Measurements from ENCODE around the gene MAPK8.
"Not testable (repeated sequence)": the region's sequence is repeated elsewhere in the genome, so short reads cannot be mapped to it uniquely, and the experiment has no call there.

The MAPK8 gene

DNA sequence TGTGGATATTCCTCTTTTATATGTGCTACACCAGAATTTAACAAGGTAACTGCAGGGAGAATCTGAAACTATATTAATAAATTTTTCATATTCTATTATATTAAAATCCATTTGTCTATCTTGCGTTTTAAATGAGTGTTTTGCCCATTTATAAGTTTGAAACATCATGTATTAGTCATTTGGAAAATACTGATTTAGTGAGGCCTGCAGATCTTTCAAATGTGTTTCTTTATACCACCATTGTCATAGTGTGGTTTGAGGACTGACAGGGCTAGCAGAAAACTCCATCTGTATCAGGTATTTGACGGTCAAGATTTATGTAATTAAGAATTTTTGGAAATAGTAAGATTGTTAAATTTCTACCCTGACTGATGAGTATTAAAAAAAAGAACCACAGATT is 29.3 kb downstream of the MAPK8 start:
- no peak for DNase-seq (ENCODE audit: low read depth in 2 of 2)

DNA sequence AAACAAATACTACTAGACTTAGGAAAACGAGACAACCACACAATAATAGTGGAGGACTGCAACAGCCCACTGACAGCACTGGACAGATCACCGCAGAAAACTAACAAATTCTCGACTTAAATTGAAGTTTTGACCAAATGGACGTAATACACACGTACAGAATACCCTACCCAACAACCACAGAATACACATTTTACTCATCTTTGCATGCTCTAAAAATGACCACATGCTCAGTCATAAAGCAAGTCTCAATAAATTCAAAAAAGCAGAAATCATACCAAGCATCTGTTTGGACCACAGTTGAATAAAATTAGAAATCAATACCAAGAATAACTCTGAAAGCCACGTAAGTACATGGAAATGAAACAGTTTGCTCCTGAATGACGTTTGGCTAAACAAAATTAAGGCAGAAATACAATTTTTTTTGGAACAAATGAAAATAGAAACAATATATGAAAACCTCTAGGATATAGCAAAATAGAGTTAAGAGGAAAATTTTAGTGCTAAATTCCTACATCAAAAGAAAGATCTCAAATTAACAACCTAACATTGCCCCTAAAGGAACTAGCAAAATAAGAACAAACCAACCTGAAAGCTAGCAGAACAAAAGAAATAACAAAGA is 30.6 kb downstream of the MAPK8 start:
- no peak for DNase-seq (ENCODE audit: low read depth in 2 of 2)

DNA sequence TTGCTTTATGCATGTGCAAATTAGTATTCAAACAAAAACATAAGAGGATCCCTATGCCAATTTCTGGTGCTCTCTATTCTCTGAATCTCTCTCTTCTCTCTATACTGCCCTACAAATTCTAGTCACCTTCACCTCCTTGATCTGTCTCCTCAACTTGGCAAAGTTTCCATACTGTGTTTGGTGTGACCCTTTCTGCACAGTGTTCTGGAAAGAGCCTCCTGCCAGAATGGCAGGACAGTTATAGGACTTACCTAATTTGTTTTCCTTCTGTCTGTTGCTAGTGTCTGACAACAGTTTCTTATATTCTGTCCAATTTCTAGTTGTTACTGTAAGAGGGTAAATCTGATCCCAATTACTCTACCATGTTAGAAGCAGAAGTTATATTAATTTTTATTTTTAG is 34.3 kb downstream of the MAPK8 start:
- DNase-seq (ENCODE audit: low read depth in 2 of 2): no peak

DNA sequence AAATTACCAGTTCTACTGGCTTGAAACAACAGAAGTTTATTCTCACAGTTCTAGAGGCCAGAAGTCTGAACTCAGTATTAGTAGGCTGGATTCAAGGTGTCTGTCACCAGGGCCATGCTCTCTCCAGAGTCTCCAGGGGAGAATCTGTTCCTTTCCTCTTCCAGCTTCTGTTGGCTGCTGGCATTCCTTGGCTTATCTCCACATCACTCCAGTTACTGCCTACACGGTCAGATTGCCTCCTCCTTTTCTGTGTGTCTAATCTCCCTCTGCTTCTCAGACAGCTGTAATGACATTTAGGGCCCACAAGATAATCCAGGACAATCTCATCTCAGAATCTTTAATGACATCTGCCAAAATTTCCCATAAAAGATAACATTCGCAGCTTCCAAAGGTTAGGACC is 36.6 kb downstream of the MAPK8 start:
- DNase-seq (ENCODE audit: low read depth in 2 of 2): no peak

DNA sequence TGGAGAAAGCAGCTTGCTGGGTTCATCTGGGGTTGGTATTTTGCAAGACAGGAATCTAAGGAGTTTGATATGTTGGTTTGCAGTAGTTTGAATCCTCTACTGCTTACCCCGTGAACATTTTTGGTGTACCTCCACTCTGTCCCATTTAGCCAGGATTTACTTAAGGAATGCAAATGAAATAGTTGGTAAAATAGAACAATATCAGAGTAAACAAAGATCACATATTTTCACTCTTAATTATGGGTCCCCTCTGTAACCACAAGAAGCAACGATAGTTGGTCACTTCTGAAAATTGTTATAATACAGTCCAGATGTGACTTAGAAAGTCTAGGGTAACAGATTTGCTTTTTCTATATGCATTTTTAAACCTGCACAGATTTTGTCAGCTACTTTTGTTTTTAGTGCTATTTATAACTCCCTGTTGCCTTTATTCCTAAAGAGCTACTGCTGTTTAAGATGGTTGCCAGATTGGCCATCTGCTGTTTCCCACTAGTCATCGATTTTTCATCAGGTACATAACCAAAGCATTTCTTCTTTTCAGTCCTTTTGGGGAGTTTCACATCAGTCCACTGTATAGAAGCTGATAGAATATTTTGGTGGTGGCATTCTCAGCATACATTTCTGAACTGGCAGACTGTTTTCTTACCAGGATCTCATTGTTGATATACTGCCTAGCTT is 37.6 kb downstream of the MAPK8 start:
- DNase-seq (ENCODE audit: low read depth in 2 of 2): no peak

DNA sequence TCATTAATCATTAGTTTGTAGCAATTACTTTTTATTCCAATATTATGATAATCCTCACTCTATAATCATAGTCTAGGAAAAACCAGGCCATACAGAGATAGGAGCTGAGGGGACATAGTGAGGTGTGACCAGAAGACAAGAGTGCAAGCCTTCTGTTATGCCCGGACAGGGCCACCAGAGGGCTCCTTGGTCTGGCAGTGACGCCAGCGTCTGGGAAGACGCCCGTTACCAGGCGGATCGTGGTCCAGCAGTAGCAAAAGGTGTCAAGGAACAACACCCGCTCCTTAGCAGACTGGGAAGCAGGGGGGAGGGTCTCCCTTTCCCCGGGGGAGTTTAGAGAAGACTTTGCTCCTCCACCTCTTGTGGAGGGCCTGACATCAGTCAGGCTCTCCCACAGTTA is 39.8 kb downstream of the MAPK8 start:
- DNase-seq (ENCODE audit: low read depth in 2 of 2): not testable (repeated sequence)

DNA sequence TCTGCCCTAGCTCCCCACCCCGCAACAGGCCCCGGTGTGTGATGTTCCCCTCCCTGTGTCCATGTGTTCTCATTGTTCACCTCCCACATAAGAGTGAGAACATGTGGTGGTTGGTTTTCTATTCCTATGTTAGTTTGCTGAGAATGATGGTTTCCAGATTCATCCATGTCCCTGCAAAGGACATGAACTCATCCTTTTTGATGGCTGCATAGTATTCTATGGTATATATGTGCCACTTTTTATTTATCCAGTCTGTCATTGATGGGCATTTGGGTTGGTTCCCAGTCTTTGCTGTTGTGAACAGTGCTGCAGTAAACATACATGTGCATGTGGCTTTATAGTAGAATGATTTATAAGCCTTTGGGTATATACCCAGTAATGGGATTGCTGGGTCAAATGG is 41.1 kb downstream of the MAPK8 start:
- DNase-seq (ENCODE audit: low read depth in 2 of 2): not testable (repeated sequence)

DNA sequence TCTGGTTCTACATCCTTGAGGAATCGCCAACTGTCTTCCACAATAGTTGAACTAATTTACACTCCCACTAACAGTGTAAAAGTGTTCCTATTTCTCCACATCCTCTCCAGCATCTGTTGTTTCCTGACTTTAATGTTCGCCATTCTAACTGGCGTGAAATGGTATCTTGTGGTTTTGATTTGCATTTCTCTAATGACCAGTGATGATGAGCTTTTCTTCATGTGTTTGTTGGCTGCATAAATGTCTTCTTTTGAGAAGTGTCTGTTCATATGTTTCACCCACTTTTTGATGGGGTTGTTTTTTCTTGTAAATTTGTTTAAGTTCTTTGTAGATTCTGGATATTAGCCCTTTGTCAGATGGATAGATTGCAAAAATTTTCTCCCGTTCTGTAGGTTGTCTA is 41.5 kb downstream of the MAPK8 start:
- DNase-seq (ENCODE audit: low read depth in 2 of 2): not testable (repeated sequence)

DNA sequence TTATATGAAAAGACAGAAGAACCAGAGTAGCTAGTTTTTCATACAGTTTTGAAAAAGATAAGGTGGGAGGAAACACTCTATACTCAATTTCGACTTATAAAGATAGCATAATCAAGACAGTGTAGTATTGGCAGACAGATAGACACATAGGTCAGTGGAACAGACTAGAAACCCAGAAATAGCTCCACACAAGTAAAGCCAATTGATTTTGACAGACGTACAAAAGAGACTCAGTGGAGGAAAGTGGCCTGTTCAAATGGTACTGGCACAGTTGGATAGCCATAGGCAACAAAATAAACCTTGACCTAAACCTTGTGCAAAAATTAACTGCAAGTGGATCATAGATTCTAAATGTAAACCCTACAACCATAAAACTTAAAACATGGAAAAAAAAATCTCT is 46.8 kb downstream of the MAPK8 start:
- DNase-seq (ENCODE audit: low read depth in 2 of 2): no peak

DNA sequence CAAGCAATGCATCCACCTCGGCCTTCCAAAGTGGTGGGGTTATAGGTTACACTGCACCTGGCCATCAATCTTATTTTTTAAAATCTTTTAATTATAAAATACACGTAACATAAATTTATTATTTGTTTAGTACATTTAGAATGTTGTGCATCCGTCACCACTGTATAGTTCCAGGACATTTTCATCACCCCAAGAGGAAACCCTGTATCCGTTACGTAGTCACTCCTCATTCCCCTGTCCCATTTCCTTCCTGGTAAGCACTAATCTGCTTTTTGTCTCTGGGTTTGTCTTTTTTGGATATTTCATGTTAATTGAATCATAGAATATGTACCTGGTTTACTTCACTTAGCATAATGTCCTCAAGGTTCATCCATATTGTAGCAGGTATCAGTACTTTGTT is 51.2 kb downstream of the MAPK8 start:
- no peak for DNase-seq (ENCODE audit: low read depth in 2 of 2)

DNA sequence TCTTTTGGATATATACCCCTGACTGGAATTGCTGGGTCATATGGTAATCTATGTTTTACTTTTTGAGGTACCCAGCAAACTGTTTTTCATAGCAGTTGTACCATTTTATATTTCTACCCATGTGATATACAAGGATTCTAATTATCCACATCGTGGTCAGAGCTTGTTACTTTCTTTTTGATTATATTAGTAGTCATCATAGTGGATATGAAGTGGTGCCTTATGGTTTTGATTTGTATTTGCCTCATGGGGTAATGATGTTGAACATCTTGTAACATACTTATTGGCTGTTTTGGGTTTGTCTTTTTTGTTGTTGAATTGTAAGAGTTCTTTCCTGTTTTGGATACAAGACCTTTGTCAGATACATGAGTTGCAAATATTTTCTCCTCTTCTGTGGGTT is 51.7 kb downstream of the MAPK8 start:
- no peak for DNase-seq (ENCODE audit: low read depth in 2 of 2)

DNA sequence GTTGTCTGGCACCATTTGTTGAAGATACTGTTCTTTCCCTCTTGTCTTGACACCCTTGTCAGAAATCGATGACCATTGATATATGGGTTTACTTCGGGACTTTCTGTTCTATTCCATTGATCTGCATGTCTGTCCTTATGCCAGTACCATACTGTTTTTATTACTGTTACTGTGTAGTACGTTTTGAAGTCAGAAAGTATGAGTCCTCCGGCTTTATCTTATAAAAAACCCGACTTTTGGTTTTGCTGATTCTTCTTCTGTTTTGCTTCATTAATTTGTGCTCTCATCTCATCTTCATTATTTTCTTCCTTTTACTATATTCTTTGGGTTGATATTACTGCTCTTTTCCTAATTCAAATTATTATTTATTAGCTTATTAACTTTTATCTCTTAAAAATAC is 52.4 kb downstream of the MAPK8 start:
- DNase-seq (ENCODE audit: low read depth in 2 of 2): no peak

DNA sequence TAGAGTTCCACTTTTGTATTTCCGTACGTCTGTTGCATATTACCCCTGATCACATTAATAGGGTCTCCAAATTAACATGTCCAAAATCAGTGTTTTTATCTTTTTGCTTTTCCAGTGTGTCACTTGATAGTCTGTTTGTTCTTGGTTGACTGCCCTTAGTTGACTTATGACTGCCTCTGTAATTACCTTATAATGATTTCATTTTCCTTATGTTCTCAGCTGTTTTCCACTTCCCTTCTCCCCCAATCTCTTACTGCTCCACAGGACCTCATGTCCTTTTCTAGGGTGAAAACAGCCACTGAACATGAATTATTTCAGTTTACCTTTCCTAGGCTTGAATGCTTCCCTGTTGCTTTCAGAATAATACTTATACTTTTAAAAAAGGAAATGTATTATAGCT is 54.7 kb downstream of the MAPK8 start:
- DNase-seq (ENCODE audit: low read depth in 2 of 2): no peak

DNA sequence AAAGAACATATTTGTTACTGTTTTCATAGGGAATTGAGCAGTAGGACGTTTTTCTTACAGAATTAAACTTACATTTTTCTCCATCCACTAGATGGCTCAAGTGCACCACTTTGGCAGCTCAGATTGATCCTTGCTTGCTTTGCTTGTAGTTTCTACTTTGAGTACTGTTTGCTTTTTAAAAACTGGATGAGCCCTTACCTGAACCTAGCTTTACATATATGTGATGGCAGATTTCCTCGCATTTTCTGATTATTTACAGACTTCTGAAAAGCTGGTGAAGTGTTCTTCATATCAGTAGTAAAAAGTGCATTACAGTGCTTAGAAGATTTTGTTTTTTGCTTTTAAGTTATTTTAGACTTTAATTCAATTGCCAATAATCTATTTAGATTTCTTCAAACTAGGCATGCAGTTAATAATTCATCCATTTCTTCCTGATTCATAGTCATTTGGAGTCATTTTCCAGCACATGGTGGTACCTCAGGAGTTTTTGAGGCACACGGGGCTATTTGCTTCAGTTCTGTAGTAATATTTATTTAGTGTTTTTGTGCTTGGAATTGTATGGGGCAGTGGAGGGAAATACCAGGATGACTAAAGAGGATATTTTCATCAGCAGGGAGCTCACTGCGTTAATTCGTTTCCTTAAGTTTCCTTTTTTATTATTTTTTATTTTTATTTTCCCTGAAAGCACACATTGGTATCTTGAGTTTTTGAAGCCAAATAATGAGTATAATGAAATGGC is 57.3 kb downstream of the MAPK8 start:
- DNase-seq (ENCODE audit: low read depth in 2 of 2): no peak

DNA sequence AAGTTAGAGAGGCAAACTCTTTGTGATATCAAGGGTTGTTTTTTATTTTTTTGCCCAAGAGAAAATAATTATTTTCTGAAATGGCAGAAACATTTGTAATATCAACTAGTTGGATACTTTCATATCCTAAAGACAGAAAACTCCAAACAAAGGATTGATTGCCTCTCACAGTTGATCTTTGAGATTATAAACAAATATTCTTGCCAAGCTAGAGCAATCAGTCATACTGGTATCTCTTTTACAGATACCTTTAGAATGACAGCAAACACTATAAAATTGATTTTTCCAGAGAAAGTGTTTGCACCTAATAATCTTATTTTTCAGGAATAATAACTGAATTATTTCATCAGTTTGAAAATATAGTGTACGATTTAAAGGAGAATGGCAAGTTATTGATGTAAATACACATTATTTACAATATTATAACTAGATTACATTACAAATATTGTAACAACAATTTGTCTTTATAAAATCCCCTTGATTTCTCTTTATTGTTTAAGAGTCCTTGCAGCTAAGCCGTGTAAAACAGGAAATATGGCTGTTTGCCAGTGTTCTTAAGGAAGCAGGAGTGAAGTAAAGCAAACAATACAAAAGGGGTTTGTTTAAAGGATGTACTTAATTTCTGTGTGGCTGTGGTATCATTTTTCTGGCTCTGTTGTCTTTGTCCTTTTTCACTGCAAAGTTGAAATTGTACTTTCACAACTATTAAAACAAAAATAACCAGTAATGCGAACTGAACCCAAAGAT is 58.4 kb downstream of the MAPK8 start:
- no peak for DNase-seq (ENCODE audit: low read depth in 2 of 2)

DNA sequence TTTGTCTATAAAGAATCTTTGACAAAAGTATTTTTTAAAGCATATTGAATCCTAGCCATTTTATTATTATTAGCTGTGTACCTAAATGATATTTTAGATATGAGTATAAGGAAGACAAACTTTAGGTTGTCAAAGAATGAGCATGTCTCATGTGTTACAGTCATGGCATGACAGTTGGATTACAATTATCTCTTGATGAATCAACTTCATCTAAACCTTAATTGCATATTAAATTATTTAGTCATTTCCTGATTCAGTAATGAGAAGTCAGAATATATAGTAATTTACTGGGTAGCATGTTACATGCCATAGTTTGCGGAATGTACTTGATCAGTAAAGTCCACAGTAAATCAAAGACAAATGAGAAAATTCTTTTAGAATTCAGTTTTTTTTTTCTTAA is 59.2 kb downstream of the MAPK8 start:
- no peak for DNase-seq (ENCODE audit: low read depth in 2 of 2)

DNA sequence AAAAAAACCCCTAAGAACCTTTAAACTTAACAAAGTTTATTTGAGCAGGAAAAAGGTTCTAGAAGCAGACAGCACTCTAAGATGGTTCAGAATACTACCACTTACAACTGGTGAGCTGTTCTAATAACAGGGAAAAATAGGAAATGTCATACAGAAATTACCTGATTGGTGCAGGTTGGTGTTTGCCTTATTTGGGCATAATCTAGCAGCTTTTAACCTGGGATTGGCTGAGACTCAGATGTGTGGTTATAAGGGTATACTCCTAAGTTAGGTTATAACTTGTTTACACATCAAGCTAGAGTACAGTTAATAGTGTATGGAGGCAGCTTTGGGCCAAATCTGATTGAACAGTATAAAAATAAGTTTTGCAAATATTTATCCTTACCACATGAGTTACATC is 59.8 kb downstream of the MAPK8 start:
- DNase-seq (ENCODE audit: low read depth in 2 of 2): no peak

DNA sequence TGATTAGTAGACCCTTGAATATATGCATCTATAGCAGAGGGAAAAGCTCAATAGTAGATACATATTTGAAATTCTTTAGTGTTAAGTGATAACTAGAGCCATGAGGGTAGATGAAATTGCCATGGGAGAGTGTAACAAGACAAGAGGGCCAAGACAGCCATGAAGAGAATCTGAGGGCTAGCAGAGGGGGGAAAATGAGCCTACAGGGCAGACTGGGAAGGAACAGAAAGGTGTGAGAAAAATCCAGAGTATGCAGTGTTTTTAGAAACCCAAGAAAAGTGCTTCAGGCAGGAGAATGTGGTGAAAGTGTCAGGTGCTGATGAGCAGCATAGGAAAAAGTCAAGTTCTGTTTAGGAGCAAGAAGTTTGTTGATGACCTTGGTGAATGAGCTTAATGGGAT is 63.0 kb downstream of the MAPK8 start:
- no peak for DNase-seq (ENCODE audit: low read depth in 2 of 2)

DNA sequence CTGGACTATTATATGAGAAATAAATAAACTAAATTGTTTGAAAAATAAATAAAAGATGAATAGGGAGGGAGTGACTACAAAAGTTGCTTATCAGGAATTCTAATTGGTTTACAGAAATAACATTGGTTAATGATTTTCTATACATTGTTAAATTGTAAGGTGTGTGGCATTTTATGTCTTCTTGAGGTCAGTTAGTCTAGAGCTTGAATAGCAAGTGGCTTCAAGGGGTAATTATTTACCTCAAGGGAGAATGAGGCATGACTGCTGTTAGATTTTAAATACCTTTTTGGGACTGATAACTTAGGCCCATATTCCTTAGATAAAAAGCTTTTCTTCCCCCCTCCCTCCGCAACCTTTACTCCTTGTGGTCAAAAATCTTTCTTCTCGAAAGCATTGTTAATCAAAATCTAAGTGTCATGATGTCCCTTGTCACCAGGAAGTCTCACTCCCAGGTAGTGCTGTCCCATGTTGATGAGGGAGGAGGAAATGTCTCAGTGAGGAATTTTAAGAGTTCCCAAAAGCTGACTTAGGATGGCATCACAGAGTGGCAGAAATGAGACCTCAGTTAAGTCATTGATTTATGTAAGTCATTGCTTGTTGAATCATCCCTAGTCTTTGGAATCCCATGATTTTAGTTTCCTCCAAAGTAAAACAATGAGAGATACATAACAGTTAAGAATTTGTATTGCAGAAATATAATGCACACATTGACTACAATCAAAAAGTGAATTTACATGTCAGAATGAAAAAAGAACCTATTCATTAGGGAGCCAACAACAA is 71.5 kb downstream of the MAPK8 start:
- no peak for DNase-seq (ENCODE audit: low read depth in 2 of 2)

DNA sequence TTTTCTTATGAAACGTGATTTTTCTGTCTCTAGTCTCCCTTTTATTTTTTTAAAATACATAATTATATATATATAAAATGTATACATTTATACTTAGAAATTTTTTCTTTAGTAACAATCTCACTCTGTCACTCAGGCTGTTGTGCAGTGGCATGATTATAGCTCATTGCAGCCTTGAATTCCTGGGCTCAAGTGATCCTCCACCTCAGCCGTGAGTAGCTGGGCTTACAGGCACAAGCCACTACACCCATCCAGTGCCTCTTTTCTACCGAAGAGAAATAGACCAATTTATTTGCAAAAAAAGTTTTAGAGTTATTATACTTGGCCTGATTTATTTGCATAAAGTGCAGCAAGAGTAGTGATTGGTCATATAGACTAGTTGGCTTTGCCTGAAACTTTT is 72.2 kb downstream of the MAPK8 start:
- no peak for DNase-seq (ENCODE audit: low read depth in 2 of 2)

DNA sequence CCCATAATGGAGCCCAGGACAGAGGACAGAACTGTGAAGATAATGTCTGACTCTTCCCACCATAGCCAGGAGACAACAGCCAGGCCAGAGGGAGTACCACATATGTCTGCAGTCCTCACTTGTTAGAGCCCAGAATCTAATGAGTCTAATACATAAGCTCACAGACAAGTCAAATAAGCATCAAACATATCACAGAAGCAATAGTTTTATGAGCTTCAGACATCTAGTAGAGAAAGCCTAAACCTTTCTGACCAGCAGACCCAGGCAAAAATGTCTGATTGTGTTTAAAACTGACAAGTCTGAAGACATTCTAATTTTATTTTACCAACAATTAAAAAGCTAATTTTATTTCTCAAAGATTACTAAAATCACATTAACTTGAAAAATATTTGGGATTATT is 75.5 kb downstream of the MAPK8 start:
- DNase-seq (ENCODE audit: low read depth in 2 of 2): no peak

DNA sequence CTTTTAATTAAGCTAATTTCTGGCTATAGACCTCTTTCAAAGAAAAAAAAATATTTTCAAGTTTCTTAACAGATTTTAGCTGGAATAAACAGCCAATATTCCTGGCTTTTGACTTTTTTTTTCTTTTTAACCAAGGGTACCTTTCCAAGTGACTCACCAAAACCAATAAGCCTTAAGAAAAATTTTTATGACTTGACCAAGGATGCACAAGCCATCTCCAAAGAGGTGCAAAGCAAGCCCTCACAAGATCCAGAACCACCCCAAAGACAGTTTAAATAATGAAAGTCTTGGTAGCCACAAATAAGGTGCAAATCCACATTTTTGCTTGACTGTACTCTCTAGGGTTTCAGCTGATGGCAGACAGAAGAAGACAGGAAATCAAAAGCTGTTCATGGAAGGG is 76.5 kb downstream of the MAPK8 start:
- no peak for DNase-seq (ENCODE audit: low read depth in 2 of 2)
